GM23248 (cell line): Measurements from ENCODE around the gene ASB2.

Source experiments
- EZH2 ChIP-seq: fragments of 200-600 bp; sonication (generic); IDR thresholded peaks from 2 replicates; pipeline ENCODE4 v1.6.1; 2018; ENCODE audit warnings: antibody characterized with exemption, mild to moderate bottlenecking; ENCODE audit not compliant: insufficient read depth, poor library complexity, severe bottlenecking
- EZH2phosphoT487 ChIP-seq: fragments of 200-600 bp; sonication (generic); IDR thresholded peaks from 2 replicates; pipeline ENCODE4 v1.6.1; 2018; ENCODE audit warnings: antibody characterized with exemption, moderate library complexity, mild to moderate bottlenecking, low read depth; ENCODE audit not compliant: insufficient read depth

- TF ChIP-seq EZH2phosphoT487 = no peak
- TF ChIP-seq EZH2 = no peak
Measured at GRCh38 chr14:93892923-93893558, 83.3 kb downstream of the ASB2 start.
